BE2C (cell line): ENCODE measurements around the gene CD101.

Experiments
- DNase-seq: peaks from one replicate; pipeline ENCODE4 v3.0.0-alpha.2; 2020
- H3K27me3 ChIP-seq: fragments of 250-450 bp; sonication (Bioruptor Pico); 2 replicates; pipeline ENCODE4 v1.5.1; 2020; ENCODE audit warnings: mild to moderate bottlenecking
- H3K36me3 ChIP-seq: fragments of 250-450 bp; sonication (Bioruptor Pico); 2 replicates; pipeline ENCODE4 v1.5.1; 2020; ENCODE audit warnings: mild to moderate bottlenecking
- H3K4me1 ChIP-seq: fragments of 250-450 bp; sonication (Bioruptor Pico); 2 replicates; pipeline ENCODE4 v1.5.1; 2020
- H3K4me3 ChIP-seq: 2 replicates; pipeline ENCODE4 v1.5.1; 2011; ENCODE audit warnings: low read depth, low read length
- H3K9me3 ChIP-seq: fragments of 250-450 bp; sonication (Bioruptor Pico); 2 replicates; pipeline ENCODE4 v1.5.1; 2020
- TF ChIP-seq, protein P1 (sequence below): IDR thresholded peaks from 2 replicates; pipeline ENCODE4 v1.5.1; 2012; ENCODE audit warnings: mild to moderate bottlenecking, low read depth, low read length

Gene CD101

DNA sequence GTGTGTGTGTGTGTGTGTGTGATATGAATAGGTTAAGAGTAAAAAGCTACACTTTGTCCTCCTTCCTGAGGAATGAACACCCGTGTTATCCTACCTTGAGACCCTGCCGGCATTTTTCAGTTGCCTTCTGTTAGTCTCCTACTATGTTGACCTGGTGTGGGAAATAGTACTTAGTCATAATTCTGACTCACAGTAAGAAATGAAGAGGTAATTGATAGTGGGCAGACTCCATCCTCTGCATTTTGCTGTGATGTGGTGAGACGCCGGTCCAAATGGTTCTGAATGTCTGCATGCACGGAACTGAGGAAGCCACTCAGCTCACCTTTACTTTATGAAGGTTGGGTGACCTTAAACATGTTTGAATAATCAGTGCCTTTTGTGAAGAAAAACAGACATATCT lies 12.6 kb downstream of the CD101 start:
- TF ChIP-seq, protein P1, sequence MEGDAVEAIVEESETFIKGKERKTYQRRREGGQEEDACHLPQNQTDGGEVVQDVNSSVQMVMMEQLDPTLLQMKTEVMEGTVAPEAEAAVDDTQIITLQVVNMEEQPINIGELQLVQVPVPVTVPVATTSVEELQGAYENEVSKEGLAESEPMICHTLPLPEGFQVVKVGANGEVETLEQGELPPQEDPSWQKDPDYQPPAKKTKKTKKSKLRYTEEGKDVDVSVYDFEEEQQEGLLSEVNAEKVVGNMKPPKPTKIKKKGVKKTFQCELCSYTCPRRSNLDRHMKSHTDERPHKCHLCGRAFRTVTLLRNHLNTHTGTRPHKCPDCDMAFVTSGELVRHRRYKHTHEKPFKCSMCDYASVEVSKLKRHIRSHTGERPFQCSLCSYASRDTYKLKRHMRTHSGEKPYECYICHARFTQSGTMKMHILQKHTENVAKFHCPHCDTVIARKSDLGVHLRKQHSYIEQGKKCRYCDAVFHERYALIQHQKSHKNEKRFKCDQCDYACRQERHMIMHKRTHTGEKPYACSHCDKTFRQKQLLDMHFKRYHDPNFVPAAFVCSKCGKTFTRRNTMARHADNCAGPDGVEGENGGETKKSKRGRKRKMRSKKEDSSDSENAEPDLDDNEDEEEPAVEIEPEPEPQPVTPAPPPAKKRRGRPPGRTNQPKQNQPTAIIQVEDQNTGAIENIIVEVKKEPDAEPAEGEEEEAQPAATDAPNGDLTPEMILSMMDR = no peak
- H3K36me3 ChIP-seq = no peaks in the 10 kb centered on the region
- no peaks in the 10 kb centered on the region for H3K27me3 ChIP-seq
- no peaks in the 10 kb centered on the region for H3K9me3 ChIP-seq
- no peaks in the 10 kb centered on the region for H3K4me1 ChIP-seq
- no peak overlapping the region for H3K4me3 ChIP-seq
- no peak for DNase-seq

DNA sequence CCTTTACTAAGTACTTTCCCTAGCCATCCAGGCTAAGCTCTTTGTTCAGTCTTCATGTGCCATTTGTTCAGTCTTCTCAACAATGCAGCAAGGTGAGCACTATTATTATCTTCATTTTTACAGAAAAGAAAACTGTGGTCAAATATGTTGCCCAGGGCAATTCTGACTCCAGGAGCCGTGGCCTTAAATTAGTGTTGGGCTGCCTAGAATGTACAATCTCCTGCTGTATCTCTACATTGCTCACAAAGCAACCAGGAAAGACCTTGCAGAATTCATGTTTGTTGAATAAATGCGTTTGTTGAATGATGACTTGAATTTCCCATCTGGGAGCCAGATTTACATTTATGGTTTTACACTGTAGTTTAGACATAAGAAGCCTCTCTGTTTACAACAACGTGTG lies 14.2 kb downstream of the CD101 start:
- H3K9me3 ChIP-seq = no peaks in the 10 kb centered on the region
- H3K4me1 ChIP-seq = no peaks in the 10 kb centered on the region
- DNase-seq = no peak
- TF ChIP-seq, protein P1 = no peak
- no peaks in the 10 kb centered on the region for H3K27me3 ChIP-seq
- H3K4me3 ChIP-seq = no peak overlapping the region
- H3K36me3 ChIP-seq = no peaks in the 10 kb centered on the region

DNA sequence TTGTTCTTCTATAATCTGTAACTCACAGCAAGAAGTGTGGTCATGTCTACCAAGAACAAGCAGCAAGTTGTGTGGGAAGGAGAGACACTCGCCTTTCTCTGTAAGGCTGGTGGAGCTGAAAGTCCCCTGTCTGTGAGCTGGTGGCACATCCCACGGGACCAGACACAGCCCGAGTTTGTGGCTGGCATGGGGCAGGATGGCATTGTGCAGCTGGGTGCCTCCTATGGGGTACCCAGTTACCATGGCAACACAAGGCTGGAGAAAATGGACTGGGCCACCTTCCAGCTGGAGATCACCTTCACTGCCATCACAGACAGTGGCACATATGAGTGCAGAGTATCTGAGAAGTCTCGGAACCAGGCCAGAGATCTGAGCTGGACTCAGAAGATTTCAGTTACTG lies 15.5 kb downstream of the CD101 start:
- H3K9me3 ChIP-seq = no peaks in the 10 kb centered on the region
- TF ChIP-seq, protein P1 = no peak
- H3K4me3 ChIP-seq = no peak overlapping the region
- H3K36me3 ChIP-seq = no peaks in the 10 kb centered on the region
- no peaks in the 10 kb centered on the region for H3K4me1 ChIP-seq
- no peak for DNase-seq
- H3K27me3 ChIP-seq = no peaks in the 10 kb centered on the region

DNA sequence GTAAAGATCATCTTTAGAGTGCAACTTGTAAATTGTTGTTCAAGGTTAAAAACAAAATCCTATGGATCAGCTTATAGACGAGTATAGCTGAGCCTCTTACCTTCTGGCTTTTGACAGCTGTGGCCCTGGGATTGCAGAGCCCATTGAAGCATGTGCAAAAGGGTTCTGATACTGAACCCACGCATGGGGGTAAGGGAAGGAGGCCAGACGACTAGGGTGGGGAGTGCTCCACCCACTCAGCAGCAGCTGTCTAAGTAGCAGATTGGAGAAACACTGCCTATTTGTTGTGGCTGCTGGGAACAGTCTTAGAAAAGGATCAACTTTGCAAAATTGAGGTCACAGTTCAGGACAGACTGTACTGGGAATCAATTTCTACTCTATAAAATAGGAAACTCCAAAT lies 16.1 kb downstream of the CD101 start:
- H3K9me3 ChIP-seq = no peaks in the 10 kb centered on the region
- no peaks in the 10 kb centered on the region for H3K4me1 ChIP-seq
- no peaks in the 10 kb centered on the region for H3K27me3 ChIP-seq
- H3K36me3 ChIP-seq = no peaks in the 10 kb centered on the region
- TF ChIP-seq, protein P1 = no peak
- DNase-seq = no peak
- no peak overlapping the region for H3K4me3 ChIP-seq

DNA sequence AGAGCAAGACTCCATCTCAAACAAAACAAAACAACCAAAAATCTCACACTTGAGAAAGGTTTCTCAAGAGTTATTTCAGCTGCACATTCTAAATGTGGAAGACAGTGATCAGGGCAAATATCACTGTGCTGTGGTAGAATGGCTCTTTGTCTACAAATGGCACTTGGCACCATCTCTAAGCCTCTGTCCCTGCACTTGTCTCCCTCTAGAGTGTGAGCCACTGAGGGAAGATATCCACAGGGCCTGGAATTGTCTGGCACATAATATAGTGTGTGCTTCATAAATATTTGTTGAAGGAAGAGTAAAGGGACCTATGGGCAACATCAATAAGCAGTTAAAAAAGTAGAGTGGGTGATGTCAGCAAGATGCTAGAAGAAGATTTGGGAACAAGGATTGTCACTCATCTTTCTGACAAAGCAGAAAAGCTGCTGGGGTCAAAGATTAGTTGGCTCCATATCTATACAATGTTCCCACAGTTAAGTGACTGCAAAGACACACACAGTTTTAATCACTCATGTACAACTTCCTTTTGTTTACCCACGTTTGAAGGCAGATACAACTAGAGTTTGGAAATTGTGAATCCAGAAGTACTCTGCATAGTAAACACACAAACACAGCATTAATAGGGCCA lies 19.1 kb downstream of the CD101 start:
- Histone ChIP-seq H3K36me3 (no peaks in the 10 kb centered on the region), H3K4me1 (no peaks in the 10 kb centered on the region)
- TF ChIP-seq, protein P1 = no peak

DNA sequence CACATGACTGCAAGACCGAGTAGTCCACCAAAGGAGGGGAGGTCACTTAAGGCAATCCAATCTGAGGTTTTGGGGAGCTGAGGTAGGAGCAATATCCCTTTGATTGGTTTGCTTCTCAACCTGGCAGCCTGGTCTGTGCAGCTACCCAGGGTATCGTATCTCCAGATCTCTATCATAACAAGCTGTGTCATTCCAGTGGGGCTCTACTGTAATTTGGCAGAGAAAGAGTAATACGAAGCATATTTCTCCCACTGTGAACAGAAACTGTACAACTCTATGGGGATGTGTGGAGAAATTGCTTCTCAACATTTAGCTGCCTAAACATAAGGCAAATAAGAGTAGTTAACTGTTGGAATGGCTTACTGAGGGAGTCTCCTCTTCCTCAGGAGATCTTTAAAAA lies 20.6 kb downstream of the CD101 start:
- TF ChIP-seq, protein P1 = no peak
- Histone ChIP-seq H3K27me3 (no peaks in the 10 kb centered on the region), H3K9me3 (no peaks in the 10 kb centered on the region), H3K36me3 (no peaks in the 10 kb centered on the region), H3K4me3 (no peak overlapping the region), H3K4me1 (no peaks in the 10 kb centered on the region)
- DNase-seq = no peak

More for the DNA sequence above, 19.1 kb downstream of the CD101 start:
- Histone ChIP-seq H3K9me3 (no peaks in the 10 kb centered on the region), H3K27me3 (no peaks in the 10 kb centered on the region), H3K4me3 (no peak overlapping the region)
- no peak for DNase-seq
